HL-60 (cell line): ENCODE results near the gene HHEX.

Experiments used
- DNase-seq, 2 experiments: peaks; one replicate each; pipeline ENCODE4 v3.0.0-alpha.2; 2010 to 2020; ENCODE audit warnings: low read depth in 1 of 2, low spot score in 1 of 2
- H3K27ac ChIP-seq: fragments of 250-450 bp; sonication (Bioruptor Pico); replicated peaks from 2 replicates; pipeline ENCODE4 v1.5.1; 2020; ENCODE audit warnings: mild to moderate bottlenecking, moderate library complexity
- H3K27me3 ChIP-seq: fragments of 250-450 bp; sonication (Bioruptor Pico); 2 replicates; pipeline ENCODE4 v1.5.1; 2021; ENCODE audit warnings: mild to moderate bottlenecking, moderate library complexity; ENCODE audit not compliant: insufficient read depth, poor library complexity, severe bottlenecking
- H3K4me3 ChIP-seq: replicated peaks from 2 replicates; pipeline ENCODE4 v1.5.1; 2011; ENCODE audit warnings: mild to moderate bottlenecking, control low read depth, low read length; ENCODE audit not compliant: insufficient read depth
- CTCF ChIP-seq: IDR thresholded peaks from one replicate; pipeline ENCODE4 v1.5.1; 2011; ENCODE audit warnings: low read length, control low read depth, inconsistent platforms; ENCODE audit not compliant: insufficient read depth
- GABPA ChIP-seq: IDR thresholded peaks from 2 replicates; pipeline ENCODE4 v1.6.1; 2012; ENCODE audit warnings: low read depth
- POLR2AphosphoS5 ChIP-seq: IDR thresholded peaks from 2 replicates; pipeline ENCODE4 v1.6.1; 2012; ENCODE audit warnings: low read depth
- REST ChIP-seq: IDR thresholded peaks from 2 replicates; pipeline ENCODE4 v1.6.1; 2012; ENCODE audit warnings: low read depth; ENCODE audit not compliant: insufficient replicate concordance
- SPI1 ChIP-seq: IDR thresholded peaks from 2 replicates; pipeline ENCODE4 v1.6.1; 2012; ENCODE audit warnings: low read depth, mild to moderate bottlenecking, borderline replicate concordance

HHEX gene

DNA sequence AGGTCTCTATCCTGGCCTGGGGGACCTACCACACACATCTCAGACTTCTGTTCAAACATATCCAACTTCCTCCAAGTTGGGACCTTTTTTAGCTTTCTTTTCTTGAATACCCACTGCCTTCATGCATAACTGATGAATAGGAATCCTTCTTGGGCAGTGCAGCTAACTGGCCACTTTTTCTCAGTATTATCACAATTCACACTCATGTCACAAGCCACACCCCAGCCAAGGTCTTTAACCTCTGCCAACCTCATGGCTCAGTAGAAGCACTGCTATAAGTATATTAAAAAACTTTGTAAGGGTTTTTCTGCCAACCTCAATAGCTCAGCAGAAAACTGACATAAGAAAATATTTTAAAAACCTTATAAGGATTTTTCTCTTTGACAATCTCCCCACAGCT is 44.5 kb downstream of the HHEX start:
- no peaks in the 10 kb centered on the region for H3K27me3 ChIP-seq
- H3K27ac ChIP-seq, result no peak overlapping the region
- no peak for TF ChIP-seq POLR2AphosphoS5
- TF ChIP-seq CTCF, result no peak
- TF ChIP-seq GABPA, result no peak
- no peak for TF ChIP-seq SPI1
- TF ChIP-seq REST, result no peak
- no peak overlapping the region for H3K4me3 ChIP-seq
- DNase-seq, result no peak

DNA sequence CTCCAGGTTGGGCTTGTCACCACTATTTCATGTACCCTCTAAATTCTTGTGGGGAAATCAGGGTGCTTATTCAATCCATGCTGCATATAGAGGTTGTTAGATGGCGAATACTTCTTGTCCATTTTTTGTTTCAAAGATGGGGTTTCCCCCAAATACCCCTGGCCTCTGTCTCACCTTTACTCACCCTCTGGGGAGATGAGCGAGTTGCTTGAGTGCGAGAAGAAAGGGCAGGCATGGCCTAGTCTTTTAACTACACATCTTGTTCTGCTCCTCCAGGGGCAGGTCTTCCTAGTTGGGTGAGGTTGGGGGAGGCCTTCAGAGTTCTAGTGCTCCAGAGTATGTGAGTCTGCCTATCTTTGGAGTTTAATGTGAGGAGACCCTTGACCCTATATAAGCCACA is 46.2 kb downstream of the HHEX start:
- no peak overlapping the region for H3K4me3 ChIP-seq
- DNase-seq, result no peak
- no peak overlapping the region for H3K27ac ChIP-seq

GRCh38 chr10:92737484-92737883 is 47.7 kb downstream of the HHEX start:
- no peak for TF ChIP-seq SPI1
- TF ChIP-seq POLR2AphosphoS5, result no peak
- TF ChIP-seq CTCF, result no peak
- TF ChIP-seq GABPA, result no peak
- no peak for TF ChIP-seq REST
- Histone ChIP-seq H3K27me3 (no peaks in the 10 kb centered on the region), H3K27ac (no peak overlapping the region), H3K4me3 (no peak overlapping the region)
- DNase-seq, result no peak

More for the DNA sequence above, 46.2 kb downstream of the HHEX start:
- no peaks in the 10 kb centered on the region for H3K27me3 ChIP-seq
- TF ChIP-seq POLR2AphosphoS5, result no peak
- TF ChIP-seq SPI1, result no peak
- TF ChIP-seq REST, result no peak
- no peak for TF ChIP-seq CTCF
